Esophagus (tissue), 2 donors: Measurements from ENCODE around the gene ITGB4. TPM values are rescaled to one million over a fixed set of nuclear protein-coding genes. Genes with fewer than 3 reads are reported as not detected.
"Not testable (repeated sequence)": the region's sequence is repeated elsewhere in the genome, so short reads cannot be mapped to it uniquely, and the experiment has no call there.

Experiments used
- H3K27ac ChIP-seq, 2 donors: one replicate each; pipeline ENCODE4 v1.5.1; 2013; ENCODE audit warnings: low read depth in 2 of 2, mild to moderate bottlenecking in 2 of 2, inconsistent platforms in 1 of 2, low read length in 1 of 2, moderate library complexity in 1 of 2
- H3K27me3 ChIP-seq, 2 donors: one replicate each; pipeline ENCODE4 v1.6.1; 2013; ENCODE audit warnings: low read length in 2 of 2, control low read depth in 1 of 2, mild to moderate bottlenecking in 1 of 2; ENCODE audit not compliant: insufficient read depth in 2 of 2, control insufficient read depth in 1 of 2
- H3K36me3 ChIP-seq, 2 donors: one replicate each; pipeline ENCODE4 v1.6.1; 2013; ENCODE audit warnings: low read length in 1 of 2; ENCODE audit not compliant: control insufficient read depth in 2 of 2, insufficient read depth in 2 of 2
- H3K4me1 ChIP-seq, 2 donors: one replicate each; pipeline ENCODE4 v1.6.1; 2013; ENCODE audit warnings: low read length in 1 of 2; ENCODE audit not compliant: control insufficient read depth in 2 of 2, insufficient read depth in 2 of 2
- H3K4me3 ChIP-seq, 2 donors: one replicate each; pipeline ENCODE4 v1.5.1; 2013; ENCODE audit warnings: low read length in 2 of 2, mild to moderate bottlenecking in 2 of 2, low read depth in 1 of 2, moderate library complexity in 1 of 2
- H3K9me3 ChIP-seq, 2 donors: one replicate each; pipeline ENCODE4 v1.6.1; 2013; ENCODE audit warnings: mild to moderate bottlenecking in 2 of 2, low read depth in 1 of 2, low read length in 1 of 2, moderate library complexity in 1 of 2; ENCODE audit not compliant: control insufficient read depth in 2 of 2, insufficient read depth in 1 of 2
- WGBS, 2 donors: extraction: QIAGEN DNeasy Blood & Tissue Kit; methylation state at CpG; one replicate each; pipeline ENCODE4 v1.1.7; 2013; 5-methylcytosine and 5-hydroxymethylcytosine counted together
- polyA plus RNA-seq, 2 donors: library from polyadenylated mRNA; stranded (reverse); fragments of 200-250 nt; gene quantifications; one replicate each; pipeline ENCODE4 v1.2.3, GENCODE V29; 2013
- donor health status: healthy with polysubstance abuse.
- donor health status: Bipolar disorder and iron deficiency.

The ITGB4 gene
- polyA plus RNA-seq, 2 donors, result 48.4 to 63.2 TPM

- Histone ChIP-seq H3K27me3 (no peaks in the 10 kb centered on the region), H3K27ac (no peak overlapping the region), H3K4me3 (no peak overlapping the region), H3K4me1 (peaks cover 0 to 8% of the 10 kb centered on the region in 2 donors), H3K36me3 (peaks cover 2 to 15% of the 10 kb centered on the region in 2 donors), H3K9me3 (no peaks in the 10 kb centered on the region)
- 80 to 83% methylated on average over 15 of the region's 15 CpGs for WGBS, 2 donors
Observed at GRCh38 chr17:75773808-75774470, 52.7 kb downstream of the ITGB4 start.

- Histone ChIP-seq H3K4me1 (peaks cover 0 to 8% of the 10 kb centered on the region in 2 donors), H3K27me3 (no peaks in the 10 kb centered on the region), H3K36me3 (peaks cover 2 to 15% of the 10 kb centered on the region in 2 donors), H3K9me3 (no peaks in the 10 kb centered on the region), H3K4me3 (no peak overlapping the region), H3K27ac (peak overlapping the region in 1 of 2 donors; percentile 47)
- WGBS, 2 donors, result 82 to 84% methylated on average over 4 of the region's 4 CpGs
Observed at GRCh38 chr17:75774471-75774990, 53.3 kb downstream of the ITGB4 start.

GRCh38 chr17:75774991-75775668, 53.9 kb downstream of the ITGB4 start:
- Histone ChIP-seq H3K4me1 (peaks cover 0 to 8% of the 10 kb centered on the region in 2 donors), H3K4me3 (no peak overlapping the region), H3K36me3 (peaks cover 2 to 15% of the 10 kb centered on the region in 2 donors), H3K9me3 (no peaks in the 10 kb centered on the region), H3K27me3 (no peaks in the 10 kb centered on the region), H3K27ac (peak overlapping the region in 1 of 2 donors; percentile 59)
- WGBS, 2 donors, result 55 to 58% methylated on average over 6 of the region's 6 CpGs

- H3K4me3 ChIP-seq, result peak overlapping the region; percentile 6 to 81
- H3K9me3 ChIP-seq, result no peaks in the 10 kb centered on the region
- WGBS, 2 donors, result 21 to 24% methylated on average over 15 of the region's 15 CpGs
- H3K4me1 ChIP-seq, result peaks cover 2 to 8% of the 10 kb centered on the region in 2 donors
- H3K27ac ChIP-seq, result peak overlapping the region; percentile 40 to 74
- peaks cover 2 to 15% of the 10 kb centered on the region in 2 donors for H3K36me3 ChIP-seq
- H3K27me3 ChIP-seq, result no peaks in the 10 kb centered on the region
Observed at GRCh38 chr17:75776386-75777295, 55.4 kb downstream of the ITGB4 start.

GRCh38 chr17:75777296-75777922, 56.1 kb downstream of the ITGB4 start:
- peaks cover 2 to 15% of the 10 kb centered on the region in 2 donors for H3K36me3 ChIP-seq

GRCh38 chr17:75778066-75778860, 57.0 kb downstream of the ITGB4 start:
- H3K4me3 ChIP-seq, result peak overlapping the region; percentile 81 to 89
- H3K27ac ChIP-seq, result peak overlapping the region; percentile 99 to 100
- H3K27me3 ChIP-seq, H3K4me1 ChIP-seq, H3K9me3 ChIP-seq: not testable (repeated sequence)
- WGBS, 2 donors, result 0 to 1% methylated on average over 19 of the region's 19 CpGs
- peaks cover 2 to 15% of the 10 kb centered on the region in 2 donors for H3K36me3 ChIP-seq

More at GRCh38 chr17:75777296-75777922, 56.1 kb downstream of the ITGB4 start:
- H3K9me3 ChIP-seq, result no peaks in the 10 kb centered on the region
- H3K27ac ChIP-seq, result peak overlapping the region in 1 of 2 donors; percentile 14
- H3K4me3 ChIP-seq, result peak overlapping the region in 1 of 2 donors; percentile 81
- peaks cover 2 to 4% of the 10 kb centered on the region in 2 donors for H3K4me1 ChIP-seq
- H3K27me3 ChIP-seq, result no peaks in the 10 kb centered on the region
- 1 to 2% methylated on average over 2 of the region's 2 CpGs for WGBS, 2 donors

- Histone ChIP-seq H3K36me3 (peaks cover 2 to 15% of the 10 kb centered on the region in 2 donors), H3K9me3 (no peaks in the 10 kb centered on the region), H3K4me3 (peak overlapping the region; percentile 81 to 89), H3K4me1 (peaks cover 2 to 5% of the 10 kb centered on the region in 2 donors), H3K27me3 (no peaks in the 10 kb centered on the region), H3K27ac (peak overlapping the region; percentile 99 to 100)
- 0% methylated on average over 38 of the region's 38 CpGs for WGBS, 2 donors
Observed at GRCh38 chr17:75778861-75779249, 57.6 kb downstream of the ITGB4 start.

- Histone ChIP-seq H3K4me1 (peaks cover 2 to 7% of the 10 kb centered on the region in 2 donors), H3K27me3 (no peaks in the 10 kb centered on the region), H3K36me3 (peaks cover 2 to 15% of the 10 kb centered on the region in 2 donors), H3K4me3 (peak overlapping the region; percentile 81 to 89), H3K9me3 (no peaks in the 10 kb centered on the region), H3K27ac (peak overlapping the region; percentile 99 to 100)
- WGBS, 2 donors, result 1% methylated on average over 59 to 84 of the region's 84 CpGs
Observed at GRCh38 chr17:75779250-75779986, 58.2 kb downstream of the ITGB4 start.
